Stimulated activated CD4-positive, alpha-beta T cell treated with anti-CD3 and anti-CD28 coated beads, Interleukin-4, amount 100 ng/mL, for 48 hours (primary cell): ENCODE results near the gene CDCA7.
"Not testable (repeated sequence)": the region's sequence is repeated elsewhere in the genome, so short reads cannot be mapped to it uniquely, and the experiment has no call there.

Experiments
- DNase-seq, 2 donors: peaks; one replicate each; pipeline ENCODE4 v3.0.0-alpha.2; 2020; ENCODE audit warnings: low read depth in 2 of 2

The CDCA7 gene

DNA sequence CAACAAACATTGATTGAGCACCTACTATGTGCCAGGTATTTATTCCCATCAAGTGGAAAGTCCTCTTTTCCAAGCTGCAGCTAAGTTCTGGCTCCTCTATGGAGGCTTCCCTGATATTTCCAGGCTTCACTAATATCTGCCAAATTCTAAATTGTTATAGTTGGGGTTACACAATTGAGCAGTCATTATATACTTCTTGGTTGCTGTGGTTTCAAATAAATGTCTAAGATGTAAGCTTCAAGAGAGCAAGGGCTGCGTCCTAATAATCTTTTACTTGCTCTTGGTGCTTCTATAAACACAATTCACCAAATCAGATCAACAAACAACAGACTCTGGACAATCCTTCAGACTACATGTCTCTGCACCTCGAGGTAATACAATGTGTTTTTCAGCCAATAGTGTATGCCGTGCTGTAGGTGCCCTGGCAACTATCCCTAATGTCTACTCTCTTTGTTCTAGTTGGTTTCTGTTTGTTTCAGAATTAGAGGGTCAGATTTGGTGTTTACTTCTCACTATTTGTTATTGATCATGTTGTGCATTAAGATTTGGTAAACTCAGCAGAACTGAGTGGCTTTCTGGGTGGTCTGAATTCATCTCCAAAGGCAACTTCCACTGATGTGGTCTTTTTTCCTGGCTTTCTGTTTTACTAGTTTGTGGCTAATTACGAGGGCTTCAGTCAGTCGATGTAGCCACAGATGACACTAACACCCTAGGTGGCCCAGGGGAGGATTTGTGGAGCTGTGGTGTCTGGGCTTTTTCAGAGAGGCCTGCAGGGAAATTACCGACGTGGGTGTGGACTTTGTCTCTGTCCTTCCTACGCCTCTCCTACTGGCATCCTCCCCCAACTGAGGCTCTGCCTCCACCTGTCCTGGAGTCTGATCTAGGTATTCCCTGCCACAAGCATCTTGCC is 50.4 kb downstream of the CDCA7 start:
- no peak for DNase-seq

DNA sequence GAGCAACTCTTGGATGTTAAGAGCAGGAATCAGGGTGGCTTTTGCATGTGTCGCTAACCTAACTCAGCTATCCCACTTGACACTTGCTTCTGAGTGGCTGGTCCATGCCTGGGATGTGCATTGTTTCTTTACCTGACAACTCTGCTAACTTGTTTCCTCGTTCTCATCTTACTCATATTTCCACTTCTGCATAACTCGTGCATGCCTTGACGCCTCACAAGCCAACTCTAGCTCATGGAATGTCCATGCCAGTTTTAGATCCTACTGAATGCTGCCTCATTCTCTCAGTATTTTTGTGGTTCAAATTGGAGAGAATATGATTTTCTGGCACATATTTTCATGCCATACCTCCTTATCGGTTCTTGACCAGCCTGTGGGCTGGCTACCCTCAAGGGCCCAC is 52.5 kb downstream of the CDCA7 start:
- no peak for DNase-seq

DNA sequence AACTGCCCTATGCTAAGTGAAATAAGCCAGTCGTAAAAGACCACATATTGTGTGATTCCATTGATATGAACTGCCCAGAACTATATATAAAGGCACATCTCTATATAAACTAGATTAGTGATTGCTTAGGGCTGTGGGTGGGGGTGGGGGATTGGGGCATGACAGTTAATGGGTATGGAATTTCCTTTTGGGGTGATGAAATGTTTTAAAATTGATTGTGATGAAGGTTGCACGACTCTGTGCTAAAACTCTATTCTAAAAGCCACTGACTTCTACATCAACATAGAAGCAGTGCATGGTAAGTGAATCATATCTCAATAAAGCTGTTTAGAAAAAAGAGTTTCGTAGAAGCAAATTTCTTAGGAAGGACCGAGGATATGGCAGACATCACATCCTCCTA is 53.0 kb downstream of the CDCA7 start:
- no peak for DNase-seq

DNA sequence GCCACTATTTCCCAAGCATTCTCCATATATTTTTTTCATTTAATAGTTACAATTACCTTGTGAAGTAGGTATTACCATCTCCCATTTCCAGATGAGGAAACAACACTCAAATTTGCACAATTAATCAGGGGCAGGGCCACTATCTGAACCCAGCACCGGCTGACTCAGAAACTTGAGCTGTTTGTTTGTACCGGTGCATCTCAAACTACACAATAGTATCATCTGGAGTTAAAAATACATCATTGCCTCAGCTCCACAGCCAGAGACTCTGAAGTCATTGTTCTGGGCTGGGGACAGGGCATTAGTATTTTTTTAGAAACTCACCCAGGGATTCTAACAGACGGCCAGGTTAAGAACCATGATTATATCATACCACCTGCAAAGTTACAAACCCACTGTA is 55.9 kb downstream of the CDCA7 start:
- DNase-seq = no peak

DNA sequence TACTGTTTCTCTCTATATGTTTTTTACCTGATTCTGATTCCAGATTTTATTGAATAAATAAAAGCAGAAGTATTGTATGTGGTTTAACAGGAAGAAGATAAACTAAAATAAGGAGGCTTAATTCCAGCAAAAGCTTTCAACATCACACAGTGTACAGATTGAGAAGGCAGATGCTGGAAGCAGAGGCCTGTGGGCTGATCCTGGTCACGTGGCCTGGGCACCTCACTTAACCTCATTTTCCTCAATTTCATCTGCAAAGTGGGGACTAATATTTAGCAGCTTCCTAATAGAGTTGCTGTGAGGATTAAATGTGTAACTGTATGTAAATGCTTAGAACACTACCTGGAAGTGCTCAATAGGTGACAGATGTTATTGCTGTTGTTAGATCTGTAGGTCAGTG is 58.0 kb downstream of the CDCA7 start:
- DNase-seq = no peak

DNA sequence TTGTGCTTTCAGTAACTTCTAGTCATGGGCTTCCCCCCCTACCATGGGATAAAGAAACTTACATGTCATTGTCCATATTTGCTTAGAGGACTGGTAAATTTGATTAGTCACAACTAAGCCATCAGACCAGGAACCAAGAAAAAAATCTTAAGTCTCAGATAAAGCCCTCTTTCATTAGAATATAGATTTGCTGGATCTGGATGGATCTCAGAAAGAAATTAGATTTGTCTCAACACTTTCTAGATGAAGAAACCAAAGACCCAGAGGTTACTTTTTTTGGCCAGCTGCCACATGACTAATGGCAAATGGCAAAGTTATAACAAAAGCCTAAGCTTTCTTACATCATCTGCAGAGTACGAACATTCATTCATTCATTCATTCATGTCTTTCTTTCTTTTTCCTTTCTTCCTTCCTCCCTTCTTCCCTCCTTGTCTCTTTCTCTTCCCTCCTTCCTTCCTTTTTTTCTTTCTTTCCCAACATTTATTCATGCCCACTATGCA is 60.2 kb downstream of the CDCA7 start:
- no peak for DNase-seq

DNA sequence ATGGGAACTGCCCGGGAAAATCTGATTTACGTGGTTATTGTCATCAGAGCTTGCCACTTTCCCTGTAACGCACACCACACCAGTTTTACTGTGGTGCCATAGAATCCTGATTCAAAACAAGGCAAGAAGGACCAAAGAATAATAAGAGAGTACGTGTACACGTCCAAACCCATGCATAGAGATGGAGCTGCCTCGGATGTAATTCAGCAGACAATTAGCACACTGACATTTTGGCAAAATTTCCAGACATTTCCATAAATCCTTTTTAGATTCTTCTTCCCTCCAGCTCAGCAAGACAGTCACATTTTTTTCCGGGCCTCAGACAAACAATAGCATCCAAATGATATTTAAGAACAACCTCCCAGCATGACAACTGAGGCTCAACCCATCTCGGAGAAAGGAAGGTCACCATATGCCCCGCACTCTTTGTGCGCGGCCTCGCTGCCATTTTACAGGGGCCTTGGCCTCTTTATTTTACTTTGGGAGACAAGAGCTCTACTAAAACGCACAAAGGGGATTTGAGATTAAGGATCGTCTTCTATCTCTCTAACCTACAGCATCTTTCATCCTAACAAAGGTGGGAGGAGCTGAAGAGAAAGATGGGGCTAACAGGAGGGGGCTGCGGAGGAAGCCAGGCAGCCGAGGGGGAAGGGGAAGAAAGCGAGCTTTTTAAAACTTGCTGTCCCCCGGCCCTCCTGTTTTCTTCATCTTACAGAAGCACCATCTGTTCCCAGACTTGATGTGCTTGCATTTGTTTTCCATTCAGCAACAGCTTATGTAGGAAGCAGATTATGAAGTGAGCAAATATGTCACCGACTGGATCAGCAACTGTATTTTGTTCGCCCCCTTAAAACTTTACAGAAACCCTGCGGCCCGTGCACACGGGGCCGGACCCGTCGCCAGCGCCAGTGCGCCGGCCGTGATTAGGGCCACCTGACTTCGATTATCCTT is 61.0 kb downstream of the CDCA7 start:
- DNase-seq = no peak

DNA sequence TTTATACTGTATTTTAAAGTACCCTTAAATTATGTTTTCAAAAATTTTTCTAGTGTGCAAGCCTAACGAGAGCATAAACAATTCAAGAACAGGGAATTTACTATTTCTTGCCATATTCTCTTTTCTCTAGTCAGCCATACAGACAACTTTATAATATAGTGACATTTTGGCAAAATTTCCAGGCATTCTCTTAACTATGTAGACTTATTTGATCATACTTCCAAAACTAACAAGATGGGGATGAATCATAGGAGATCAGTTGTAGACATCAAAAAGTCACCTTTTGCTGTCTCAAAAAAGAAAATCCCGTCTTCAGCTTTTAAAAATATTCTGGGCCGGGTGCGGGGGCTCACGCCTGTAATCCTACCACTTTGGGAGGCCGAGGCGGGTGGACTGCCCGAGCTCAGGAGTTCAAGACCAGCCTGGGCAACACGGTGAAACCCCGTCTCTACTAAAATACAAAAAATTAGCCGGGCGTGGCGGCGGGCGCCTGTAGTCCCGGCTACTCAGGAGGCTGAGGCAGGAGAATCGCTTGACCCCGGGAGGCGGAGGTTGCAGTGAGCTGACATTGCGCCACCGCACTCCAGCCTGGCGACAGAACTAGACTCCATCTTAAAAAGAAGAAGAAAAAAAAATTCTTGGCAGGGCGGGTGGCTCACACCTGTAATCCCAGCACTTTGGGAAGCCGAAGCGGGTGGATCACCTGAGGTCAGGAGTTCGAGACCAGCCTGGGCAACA is 61.9 kb downstream of the CDCA7 start:
- not testable (repeated sequence) for DNase-seq

DNA sequence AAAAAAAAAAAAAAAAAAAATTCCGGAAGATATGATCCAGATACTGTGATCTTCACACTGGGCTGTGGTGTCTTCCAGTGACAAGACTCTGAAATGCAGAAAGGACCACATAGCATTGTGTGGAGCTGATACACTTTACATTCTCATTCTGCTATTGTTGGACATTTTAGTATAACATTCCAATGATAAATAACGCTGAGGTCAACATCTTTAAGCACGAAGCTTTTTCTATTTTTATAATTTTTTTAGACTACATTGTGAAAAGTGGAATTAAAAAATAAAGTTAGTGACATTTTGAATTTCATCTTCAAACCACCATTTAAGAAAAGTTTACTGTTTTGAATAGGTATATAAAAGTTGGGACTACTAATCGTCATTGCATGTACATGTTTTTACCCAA is 62.7 kb downstream of the CDCA7 start:
- no peak for DNase-seq

DNA sequence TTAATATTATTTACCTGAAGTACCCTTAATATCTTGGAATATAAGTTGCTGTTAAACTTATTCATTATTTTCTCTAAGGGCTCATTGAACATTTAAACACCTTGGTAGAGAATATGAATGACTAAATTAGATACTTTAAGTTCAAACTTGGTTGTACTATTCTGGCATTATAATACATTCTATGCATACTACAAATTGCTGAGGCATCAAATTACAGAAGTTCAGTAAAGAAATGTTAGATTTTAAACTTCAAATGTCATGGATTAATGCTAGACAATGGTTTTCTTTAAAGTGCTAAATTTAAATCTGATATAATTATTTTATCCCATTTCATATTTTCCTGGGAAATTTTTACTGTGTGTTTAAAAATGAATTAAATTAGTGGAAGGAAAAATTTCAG is 63.1 kb downstream of the CDCA7 start:
- no peak for DNase-seq
